GM19240 (cell line): Measurements from ENCODE around the gene RSAD2.

ENCODE experiments used
- DNase-seq: peaks from one replicate; pipeline ENCODE4 v3.0.0; 2011; ENCODE audit warnings: low spot score; ENCODE audit not compliant: insufficient read length

RSAD2 gene

DNA sequence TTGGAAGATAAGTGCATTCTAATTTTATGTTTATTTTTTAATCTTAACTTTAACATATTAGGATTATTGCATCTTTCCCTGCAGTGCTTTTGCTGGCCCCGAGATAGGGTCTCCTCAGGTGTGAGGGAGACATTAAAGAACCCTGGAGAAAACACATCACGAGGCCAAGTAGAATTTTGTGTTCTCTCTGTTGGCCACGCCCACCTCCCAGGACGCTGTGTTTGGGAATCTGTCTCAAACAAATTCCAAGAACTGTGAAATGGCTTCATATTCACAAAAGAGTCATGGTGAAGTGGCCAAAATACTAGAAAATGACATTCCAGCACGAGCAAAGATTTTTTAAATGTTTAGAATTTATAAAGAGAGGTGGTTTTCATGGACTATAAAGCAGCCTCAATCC lies 67.0 kb downstream of the RSAD2 start:
- no peak for DNase-seq

DNA sequence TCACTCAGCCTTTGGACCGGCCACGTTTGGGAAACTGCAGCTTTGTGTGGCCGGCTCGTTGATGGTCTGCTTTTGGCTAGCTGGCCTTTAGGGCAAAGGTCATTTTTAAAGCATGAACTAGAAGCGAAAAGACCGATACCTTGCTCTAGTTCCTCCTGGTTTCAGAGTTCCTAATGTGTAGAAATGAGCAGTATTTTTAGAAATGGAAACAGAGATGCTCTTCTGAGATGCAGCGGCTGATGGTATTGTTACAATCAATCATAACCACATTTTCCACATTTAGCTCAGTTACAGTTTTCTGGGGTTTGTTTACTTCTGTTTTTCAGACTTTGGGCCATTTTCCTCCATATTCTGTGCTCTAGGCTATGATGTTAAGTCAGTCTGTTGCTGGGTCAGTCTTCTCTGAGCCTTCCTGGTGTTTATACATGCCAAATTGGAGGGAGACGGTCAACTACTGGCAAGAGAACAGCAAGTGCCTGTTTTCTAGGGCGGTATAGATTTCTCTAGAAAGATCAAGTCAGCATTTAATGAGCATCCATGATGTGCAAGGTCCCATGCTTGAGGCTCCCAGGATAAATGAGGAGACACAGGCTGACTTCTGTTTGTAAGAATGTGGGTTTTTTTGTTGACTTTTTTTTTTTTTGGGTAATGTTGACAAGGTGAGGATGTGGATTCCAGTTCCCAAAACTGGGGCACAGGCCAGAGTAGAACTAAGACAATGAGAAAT lies 67.7 kb downstream of the RSAD2 start:
- DNase-seq: no peak

DNA sequence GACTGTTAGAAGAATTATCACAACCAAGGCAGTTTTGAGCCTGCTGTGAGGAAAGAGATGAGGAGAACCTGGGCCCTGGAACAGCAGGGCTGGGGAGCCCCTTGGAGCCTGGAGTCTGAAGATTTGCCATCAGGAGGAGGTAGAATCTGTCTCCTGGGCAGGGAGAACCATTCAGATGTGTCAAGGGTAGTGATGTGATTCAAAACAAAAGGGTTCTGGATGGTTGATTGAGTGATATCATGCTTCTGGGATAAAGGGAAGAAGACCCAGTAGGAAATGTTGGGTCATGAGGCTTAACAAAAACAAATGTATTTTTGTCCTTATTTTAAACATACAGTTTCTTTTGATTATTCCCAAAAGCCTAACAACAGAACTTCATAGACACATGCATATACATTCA lies 68.2 kb downstream of the RSAD2 start:
- no peak for DNase-seq

DNA sequence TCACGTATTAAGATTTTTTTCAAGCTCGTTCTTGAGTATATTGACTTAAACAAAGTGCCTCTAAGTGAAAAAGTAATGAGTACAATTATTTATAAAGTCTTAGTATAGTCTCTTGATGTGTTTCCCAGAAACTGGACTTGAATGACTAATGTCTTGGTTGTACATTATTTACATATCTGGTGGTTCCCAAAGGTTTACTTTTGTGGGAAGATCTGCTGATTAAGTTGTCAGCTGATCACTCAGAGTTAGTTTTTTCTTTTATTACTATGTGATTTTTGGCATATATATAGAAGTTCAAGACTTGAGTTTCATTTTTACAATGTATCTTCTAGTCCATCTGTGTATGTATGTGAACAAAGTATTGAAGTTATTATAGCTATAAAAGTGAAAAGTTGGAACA lies 69.1 kb downstream of the RSAD2 start:
- DNase-seq: no peak
